ACC112 (cell line): ENCODE data around the gene CD6.

ENCODE experiments used
- H2AFZ ChIP-seq: fragments of 200-600 bp; sonication (generic); one replicate; pipeline ENCODE4 v1.6.0; 2017; ENCODE audit warnings: antibody characterized with exemption, low read length; ENCODE audit not compliant: unreplicated experiment
- H3K27ac ChIP-seq: fragments of 200-600 bp; sonication (generic); 2 replicates; pipeline ENCODE4 v1.5.1; 2014; ENCODE audit warnings: low read depth, mild to moderate bottlenecking, antibody characterized with exemption, low read length, moderate library complexity
- H3K27me3 ChIP-seq: fragments of 200-600 bp; sonication (generic); 2 replicates; pipeline ENCODE4 v1.6.1; 2014; ENCODE audit warnings: mild to moderate bottlenecking, antibody characterized with exemption, low read length, moderate library complexity, mixed read lengths; ENCODE audit not compliant: insufficient read depth
- H3K36me3 ChIP-seq: fragments of 200-600 bp; sonication (generic); 2 replicates; pipeline ENCODE4 v1.6.1; 2016; ENCODE audit warnings: mild to moderate bottlenecking, antibody characterized with exemption, low read length, moderate library complexity, mixed read lengths; ENCODE audit not compliant: insufficient read depth
- H3K4me1 ChIP-seq: fragments of 200-600 bp; sonication (generic); one replicate; pipeline ENCODE4 v1.6.1; 2016; ENCODE audit warnings: low read length, mixed read lengths; ENCODE audit not compliant: insufficient read depth, unreplicated experiment, control insufficient read depth
- H3K4me3 ChIP-seq: fragments of 200-600 bp; sonication (generic); 2 replicates; pipeline ENCODE4 v1.5.1; 2014; ENCODE audit warnings: mild to moderate bottlenecking, low read depth, low read length
- H3K79me2 ChIP-seq: fragments of 200-600 bp; sonication (generic); one replicate; pipeline ENCODE4 v1.6.0; 2016; ENCODE audit warnings: low read length; ENCODE audit not compliant: control insufficient read depth, unreplicated experiment, insufficient read depth

Gene CD6, protein sequence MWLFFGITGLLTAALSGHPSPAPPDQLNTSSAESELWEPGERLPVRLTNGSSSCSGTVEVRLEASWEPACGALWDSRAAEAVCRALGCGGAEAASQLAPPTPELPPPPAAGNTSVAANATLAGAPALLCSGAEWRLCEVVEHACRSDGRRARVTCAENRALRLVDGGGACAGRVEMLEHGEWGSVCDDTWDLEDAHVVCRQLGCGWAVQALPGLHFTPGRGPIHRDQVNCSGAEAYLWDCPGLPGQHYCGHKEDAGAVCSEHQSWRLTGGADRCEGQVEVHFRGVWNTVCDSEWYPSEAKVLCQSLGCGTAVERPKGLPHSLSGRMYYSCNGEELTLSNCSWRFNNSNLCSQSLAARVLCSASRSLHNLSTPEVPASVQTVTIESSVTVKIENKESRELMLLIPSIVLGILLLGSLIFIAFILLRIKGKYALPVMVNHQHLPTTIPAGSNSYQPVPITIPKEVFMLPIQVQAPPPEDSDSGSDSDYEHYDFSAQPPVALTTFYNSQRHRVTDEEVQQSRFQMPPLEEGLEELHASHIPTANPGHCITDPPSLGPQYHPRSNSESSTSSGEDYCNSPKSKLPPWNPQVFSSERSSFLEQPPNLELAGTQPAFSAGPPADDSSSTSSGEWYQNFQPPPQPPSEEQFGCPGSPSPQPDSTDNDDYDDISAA

DNA sequence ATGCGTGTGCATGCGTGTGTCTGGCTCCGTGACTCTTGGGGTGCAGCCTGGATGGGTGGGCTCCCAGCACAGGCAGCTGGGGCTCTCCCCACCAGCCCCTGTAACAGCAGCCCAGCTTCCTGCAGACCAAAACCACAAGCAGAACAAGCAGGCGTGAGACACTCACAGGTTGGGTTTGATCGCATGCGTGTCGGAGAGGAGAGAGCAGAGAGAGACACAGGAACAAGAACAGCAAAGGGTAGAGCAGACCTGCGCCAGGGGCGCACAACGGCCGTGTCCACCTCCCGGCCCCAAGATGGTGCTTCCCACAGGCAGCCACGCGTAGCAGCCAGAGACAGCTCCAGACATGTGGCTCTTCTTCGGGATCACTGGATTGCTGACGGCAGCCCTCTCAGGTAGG lies at the start of gene CD6:
Gene CD6, plus strand, starts transcription at position 161 of the 400 bp plus-strand sequence. Its CDS starts 186 bp downstream, at position 347.
- H3K4me1 ChIP-seq: no peaks in the 10 kb centered on the region
- H2AFZ ChIP-seq: no peak within 1 kb of the TSS
- no peak within 1 kb of the TSS for H3K4me3 ChIP-seq
- H3K36me3 ChIP-seq: no peaks in the 10 kb centered on the region
- peaks cover 20% of the 10 kb centered on the region for H3K27me3 ChIP-seq
- H3K79me2 ChIP-seq: no peaks in the 10 kb centered on the region
- H3K27ac ChIP-seq: no peak within 1 kb of the TSS

DNA sequence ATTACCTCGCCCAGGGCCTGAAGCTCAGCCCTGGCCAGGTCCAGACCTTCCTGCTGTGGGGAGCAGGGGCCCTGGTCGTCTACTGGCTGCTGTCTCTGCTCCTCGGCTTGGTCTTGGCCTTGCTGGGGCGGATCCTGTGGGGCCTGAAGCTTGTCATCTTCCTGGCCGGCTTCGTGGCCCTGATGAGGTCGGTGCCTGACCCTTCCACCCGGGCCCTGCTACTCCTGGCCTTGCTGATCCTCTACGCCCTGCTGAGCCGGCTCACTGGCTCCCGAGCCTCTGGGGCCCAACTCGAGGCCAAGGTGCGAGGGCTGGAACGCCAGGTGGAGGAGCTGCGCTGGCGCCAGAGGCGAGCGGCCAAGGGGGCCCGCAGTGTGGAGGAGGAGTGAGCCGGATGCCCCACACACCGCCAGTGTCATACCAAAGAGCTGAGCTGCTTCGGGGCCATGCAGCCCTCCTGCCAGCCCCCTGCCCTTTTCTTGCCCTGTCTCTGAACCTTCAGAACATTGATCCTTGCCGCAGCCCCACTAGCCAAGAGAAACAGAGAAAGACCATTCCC lies 49.6 kb upstream of the CD6 start:
- Histone ChIP-seq H3K27ac (no peak overlapping the region), H3K36me3 (peaks cover 8% of the 10 kb centered on the region; the same call in 1 of the 2 replicates), H3K27me3 (no peaks in the 10 kb centered on the region), H3K79me2 (peaks cover 29% of the 10 kb centered on the region), H3K4me1 (peaks cover 36% of the 10 kb centered on the region), H3K4me3 (no peak overlapping the region), H2AFZ (no peak overlapping the region)

DNA sequence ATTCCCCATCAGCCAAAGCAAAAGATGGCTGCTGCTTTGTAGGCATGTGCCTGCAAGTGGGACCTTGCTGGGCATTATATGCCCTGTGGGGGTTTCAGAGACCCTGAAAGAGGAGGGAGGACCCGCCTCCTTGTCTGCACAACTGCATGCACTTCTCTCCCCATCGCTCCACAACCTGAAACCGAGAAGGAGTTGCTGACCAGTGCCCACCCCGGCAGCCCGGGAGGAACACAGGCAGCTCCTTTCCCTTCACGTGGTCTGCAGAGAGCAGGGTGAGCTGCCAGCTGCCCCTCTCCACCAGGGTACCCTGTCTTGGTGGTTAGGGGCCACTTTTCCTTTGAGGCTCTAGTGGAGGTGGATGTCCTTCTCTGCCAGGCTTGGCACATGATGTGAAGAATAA lies 48.6 kb upstream of the CD6 start:
- peaks cover 8% of the 10 kb centered on the region; the same call in 1 of the 2 replicates for H3K36me3 ChIP-seq
- no peak overlapping the region for H3K4me3 ChIP-seq
- peaks cover 33% of the 10 kb centered on the region for H3K4me1 ChIP-seq
- H3K27me3 ChIP-seq: no peaks in the 10 kb centered on the region
- no peak overlapping the region for H3K27ac ChIP-seq
- peaks cover 19% of the 10 kb centered on the region for H3K79me2 ChIP-seq
- H2AFZ ChIP-seq: no peak overlapping the region

DNA sequence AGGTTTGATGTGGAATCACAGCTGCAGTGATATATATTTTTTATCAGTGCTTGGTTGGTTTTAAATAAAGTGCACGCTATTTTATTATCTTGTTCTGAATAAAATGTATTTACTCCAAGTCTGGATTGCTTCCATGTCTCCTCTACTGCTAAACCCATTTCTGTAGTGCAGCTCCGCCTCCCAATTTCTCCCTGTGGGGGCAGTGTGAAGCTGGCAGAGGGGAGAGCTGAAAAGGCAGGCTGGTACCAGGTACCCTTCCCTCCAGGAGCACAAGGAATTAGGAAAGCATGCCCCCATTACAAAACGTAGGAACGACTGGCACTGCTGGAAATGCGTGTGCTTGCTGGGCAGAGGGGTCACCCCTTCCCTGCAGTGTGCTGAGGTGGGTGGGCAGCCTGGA lies 48.2 kb upstream of the CD6 start:
- no peak overlapping the region for H2AFZ ChIP-seq
- peaks cover 33% of the 10 kb centered on the region for H3K4me1 ChIP-seq
- no peak overlapping the region for H3K4me3 ChIP-seq
- H3K27me3 ChIP-seq: no peaks in the 10 kb centered on the region
- peaks cover 15% of the 10 kb centered on the region for H3K79me2 ChIP-seq
- H3K36me3 ChIP-seq: peaks cover 8% of the 10 kb centered on the region; the same call in 1 of the 2 replicates
- H3K27ac ChIP-seq: no peak overlapping the region

- peaks cover 10% of the 10 kb centered on the region for H3K79me2 ChIP-seq
- H3K4me3 ChIP-seq: peak overlapping the region; percentile 86
- no peak overlapping the region for H3K27ac ChIP-seq
- peaks cover 29% of the 10 kb centered on the region for H3K4me1 ChIP-seq
- H3K27me3 ChIP-seq: no peaks in the 10 kb centered on the region
- H3K36me3 ChIP-seq: peaks cover 8% of the 10 kb centered on the region; the same call in 1 of the 2 replicates
- no peak overlapping the region for H2AFZ ChIP-seq
Measured at GRCh38 chr11:60923800-60924109, 47.7 kb upstream of the CD6 start.

- peaks cover 8% of the 10 kb centered on the region; the same call in 1 of the 2 replicates for H3K36me3 ChIP-seq
Measured at GRCh38 chr11:60924110-60924905, 47.2 kb upstream of the CD6 start, which contains the start of gene TMEM132A. TMEM132A (plus strand) TSS chr11:60924460; CDS start chr11:60924634, 174 bp downstream.

GRCh38 chr11:60924906-60925853 lies 46.3 kb upstream of the CD6 start:
- Histone ChIP-seq H3K27ac (no peak overlapping the region; the same call in 1 of the 2 replicates), H3K4me3 (peak overlapping the region; percentile 86), H3K79me2 (no peaks in the 10 kb centered on the region), H2AFZ (no peak overlapping the region), H3K27me3 (no peaks in the 10 kb centered on the region), H3K4me1 (peaks cover 20% of the 10 kb centered on the region), H3K36me3 (peaks cover 5% of the 10 kb centered on the region; the same call in 1 of the 2 replicates)

More at GRCh38 chr11:60924110-60924905, 47.2 kb upstream of the CD6 start, which contains the start of gene TMEM132A:
- Histone ChIP-seq H3K4me1 (peaks cover 24% of the 10 kb centered on the region), H3K27ac (no peak within 1 kb of the TSS), H3K79me2 (peaks cover 5% of the 10 kb centered on the region), H2AFZ (peak within 1 kb of the TSS; percentile 75), H3K27me3 (no peaks in the 10 kb centered on the region), H3K4me3 (peak within 1 kb of the TSS; percentile 86)

DNA sequence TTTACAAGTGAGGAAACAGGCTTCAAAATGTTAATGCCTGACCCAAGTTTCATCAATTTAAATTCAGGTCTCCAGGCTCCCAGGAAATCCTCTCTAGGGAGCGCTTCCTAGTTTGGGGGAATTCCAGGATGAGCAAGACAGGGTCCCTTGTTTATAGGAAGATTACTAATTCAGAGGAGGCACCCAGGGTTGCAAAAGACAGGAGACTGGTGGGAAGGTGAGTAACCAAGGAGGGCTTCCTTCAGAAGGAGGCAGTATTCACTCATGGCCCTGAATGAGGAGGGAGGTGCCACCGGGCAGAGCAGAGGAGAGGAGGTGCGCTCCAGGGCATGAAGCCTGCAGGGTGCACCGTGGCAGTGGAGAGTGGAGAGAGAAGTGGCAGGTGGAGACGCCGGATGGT lies 45.6 kb upstream of the CD6 start:
- Histone ChIP-seq H3K36me3 (no peaks in the 10 kb centered on the region), H3K4me3 (peak overlapping the region; percentile 86), H3K4me1 (peaks cover 20% of the 10 kb centered on the region)

GRCh38 chr11:60926500-60926899 lies 45.0 kb upstream of the CD6 start:
- no peaks in the 10 kb centered on the region for H3K36me3 ChIP-seq

More for the DNA sequence above, 45.6 kb upstream of the CD6 start:
- no peak overlapping the region; the same call in 1 of the 2 replicates for H3K27ac ChIP-seq
- no peak overlapping the region for H2AFZ ChIP-seq
- no peaks in the 10 kb centered on the region for H3K27me3 ChIP-seq
- H3K79me2 ChIP-seq: no peaks in the 10 kb centered on the region

More at GRCh38 chr11:60926500-60926899, 45.0 kb upstream of the CD6 start:
- no peak overlapping the region for H3K4me3 ChIP-seq
- H2AFZ ChIP-seq: no peak overlapping the region
- H3K79me2 ChIP-seq: no peaks in the 10 kb centered on the region
- H3K27ac ChIP-seq: no peak overlapping the region
- H3K4me1 ChIP-seq: peaks cover 20% of the 10 kb centered on the region
- no peaks in the 10 kb centered on the region for H3K27me3 ChIP-seq
